ENCODE data around the gene CCDC187. TPM values are rescaled to one million over a fixed set of nuclear protein-coding genes. Genes with fewer than 3 reads are reported as not detected.

Gene CCDC187
- total RNA-seq, 1 donor from 2014 or later, result not detected

GRCh38 chr9:136213733-136214132, 90.2 kb downstream of the CCDC187 start:
- intact Hi-C loops (cut with micrococcal nuclease), result no loop called here

GRCh38 chr9:136212345-136212950, 91.4 kb downstream of the CCDC187 start:
- intact Hi-C loops (cut with micrococcal nuclease), result no loop called here

GRCh38 chr9:136211441-136212344, 92.2 kb downstream of the CCDC187 start:
- intact Hi-C loops (cut with micrococcal nuclease), result no loop called here

- intact Hi-C loops (cut with micrococcal nuclease), result no loop called here
Measured at GRCh38 chr9:136211006-136211405, 92.9 kb downstream of the CCDC187 start.

GRCh38 chr9:136210276-136210675, 93.6 kb downstream of the CCDC187 start:
- intact Hi-C loops (cut with micrococcal nuclease), result no loop called here

- intact Hi-C loops (cut with micrococcal nuclease), result no loop called here
Measured at GRCh38 chr9:136209786-136210185, 94.1 kb downstream of the CCDC187 start.

GRCh38 chr9:136209232-136209631, 94.7 kb downstream of the CCDC187 start:
- intact Hi-C loops (cut with micrococcal nuclease), result no loop called here

GRCh38 chr9:136208675-136209074, 95.2 kb downstream of the CCDC187 start:
- intact Hi-C loops (cut with micrococcal nuclease), result no loop called here

GRCh38 chr9:136207616-136208015, 96.3 kb downstream of the CCDC187 start:
- intact Hi-C loops (cut with micrococcal nuclease), result no loop called here

- intact Hi-C loops (cut with micrococcal nuclease), result no loop called here
Measured at GRCh38 chr9:136206602-136207275, 97.2 kb downstream of the CCDC187 start.

GRCh38 chr9:136205707-136205992, 98.2 kb downstream of the CCDC187 start:
- intact Hi-C loops (cut with micrococcal nuclease), result no loop called here

GRCh38 chr9:136204838-136205706, 98.8 kb downstream of the CCDC187 start, which contains the start of gene LHX3:
LHX3 (minus strand) TSS chr9:136205128; CDS start chr9:136205012, 116 bp downstream.
- intact Hi-C loops (cut with micrococcal nuclease), result no loop called here

- intact Hi-C loops (cut with micrococcal nuclease), result no loop called here
Measured at GRCh38 chr9:136204145-136204805, 99.6 kb downstream of the CCDC187 start.

GRCh38 chr9:136203408-136204144, 100.3 kb downstream of the CCDC187 start:
- intact Hi-C loops (cut with micrococcal nuclease), result no loop called here

- intact Hi-C loops (cut with micrococcal nuclease), result no loop called here
Measured at GRCh38 chr9:136202454-136203407, 101.2 kb downstream of the CCDC187 start.

- intact Hi-C loops (cut with micrococcal nuclease), result no loop called here
Measured at GRCh38 chr9:136201609-136202453, 102.1 kb downstream of the CCDC187 start.

- intact Hi-C loops (cut with micrococcal nuclease), result no loop called here
Measured at GRCh38 chr9:136201174-136201573, 102.7 kb downstream of the CCDC187 start.

- intact Hi-C loops (cut with micrococcal nuclease), result no loop called here
Measured at GRCh38 chr9:136200424-136200823, 103.5 kb downstream of the CCDC187 start.

Measured in T-helper 1 cell treated with Interleukin-12 subunit alpha and Interleukin-12 subunit beta and Interleukin-4 antibody, amounts not matched to agents 30 ng/mL and 1 ng/mL, for 36 hours (primary cell).